ENCODE measurements around the gene IL32.

The IL32 gene

GRCh38 chr16:3115561-3115960 lies 50.1 kb downstream of the IL32 start:
- Histone ChIP-seq H3K9ac (ENCODE audit: low read depth in 1 of 2, low read length in 2 of 2) (no peak overlapping the region), H3K4me3 (ENCODE audit: low read depth in 1 of 2, low read length in 2 of 2) (no peak overlapping the region), H3K4me1 (ENCODE audit: control insufficient read depth in 1 of 2, insufficient read depth in 2 of 2, low read length in 2 of 2) (peaks cover 12 to 17% of the 10 kb centered on the region in 2 donors), H3K27ac (ENCODE audit: low read depth, low read length) (no peak overlapping the region), H3K27me3 (ENCODE audit: control insufficient read depth in 1 of 2, insufficient read depth in 2 of 2, low read length in 2 of 2) (no peaks in the 10 kb centered on the region), H3K36me3 (ENCODE audit: control insufficient read depth in 1 of 2, insufficient read depth in 2 of 2, low read length in 2 of 2) (peaks cover 18 to 30% of the 10 kb centered on the region in 2 donors), H3K9me3 (ENCODE audit: control insufficient read depth in 1 of 2, low read length in 2 of 2) (no peaks in the 10 kb centered on the region)

DNA sequence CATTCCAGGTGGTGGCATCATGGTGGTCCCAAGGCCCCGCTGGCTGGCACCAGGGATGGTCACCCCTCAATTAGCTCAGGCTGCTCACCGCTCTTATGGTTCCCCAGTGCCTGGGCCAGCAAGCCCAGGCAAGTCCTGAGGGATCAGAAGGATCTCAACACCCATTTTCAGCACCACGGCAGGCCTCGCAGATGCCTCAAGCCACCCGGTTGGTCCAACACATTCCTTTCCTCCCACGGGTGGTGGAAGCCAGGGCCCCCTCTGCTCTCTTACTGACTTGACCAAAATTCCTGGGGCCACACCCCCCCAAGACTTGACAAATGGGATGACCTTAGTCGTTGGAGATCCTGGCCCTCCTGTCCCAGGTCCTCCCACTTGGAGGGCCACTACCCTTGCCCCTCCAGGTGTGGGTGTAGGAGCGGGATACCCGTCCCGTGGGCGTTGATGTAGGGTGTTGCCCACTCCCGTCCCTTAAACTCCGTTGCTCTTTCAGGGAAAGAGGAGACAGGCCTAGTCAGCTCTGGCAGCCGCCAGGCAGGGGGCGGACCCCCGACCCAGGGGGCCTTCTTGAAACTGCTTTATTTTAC lies 52.9 kb downstream of the IL32 start:
- Histone ChIP-seq H3K4me3 (ENCODE audit: low read depth in 1 of 2, low read length in 2 of 2) (no peak overlapping the region), H3K27me3 (ENCODE audit: control insufficient read depth in 1 of 2, insufficient read depth in 2 of 2, low read length in 2 of 2) (no peaks in the 10 kb centered on the region), H3K4me1 (ENCODE audit: control insufficient read depth in 1 of 2, insufficient read depth in 2 of 2, low read length in 2 of 2) (peaks cover 7 to 11% of the 10 kb centered on the region in 2 donors), H3K27ac (ENCODE audit: low read depth, low read length) (no peak overlapping the region), H3K9me3 (ENCODE audit: control insufficient read depth in 1 of 2, low read length in 2 of 2) (no peaks in the 10 kb centered on the region), H3K36me3 (ENCODE audit: control insufficient read depth in 1 of 2, insufficient read depth in 2 of 2, low read length in 2 of 2) (peaks cover 18 to 32% of the 10 kb centered on the region in 2 donors), H3K9ac (ENCODE audit: low read depth in 1 of 2, low read length in 2 of 2) (no peak overlapping the region)

- H3K4me1 ChIP-seq (ENCODE audit: control insufficient read depth in 1 of 2, insufficient read depth in 2 of 2, low read length in 2 of 2) = peaks cover 2 to 10% of the 10 kb centered on the region in 2 donors
- no peak overlapping the region for H3K27ac ChIP-seq (ENCODE audit: low read depth, low read length)
- peaks cover 18 to 32% of the 10 kb centered on the region in 2 donors for H3K36me3 ChIP-seq (ENCODE audit: control insufficient read depth in 1 of 2, insufficient read depth in 2 of 2, low read length in 2 of 2)
- no peaks in the 10 kb centered on the region for H3K27me3 ChIP-seq (ENCODE audit: control insufficient read depth in 1 of 2, insufficient read depth in 2 of 2, low read length in 2 of 2)
- H3K9ac ChIP-seq (ENCODE audit: low read depth in 1 of 2, low read length in 2 of 2) = no peak overlapping the region
- H3K9me3 ChIP-seq (ENCODE audit: control insufficient read depth in 1 of 2, low read length in 2 of 2) = no peaks in the 10 kb centered on the region
- H3K4me3 ChIP-seq (ENCODE audit: low read depth in 1 of 2, low read length in 2 of 2) = no peak overlapping the region
Observed at GRCh38 chr16:3118846-3119245, 53.4 kb downstream of the IL32 start.
